ENCODE data around the gene CTNNA1. TPM values are rescaled to one million over a fixed set of nuclear protein-coding genes. Genes with fewer than 3 reads are reported as not detected.

The CTNNA1 gene
- polyA plus RNA-seq, 3 donors, result 56.6 to 84.5 (median 66.2) TPM

DNA sequence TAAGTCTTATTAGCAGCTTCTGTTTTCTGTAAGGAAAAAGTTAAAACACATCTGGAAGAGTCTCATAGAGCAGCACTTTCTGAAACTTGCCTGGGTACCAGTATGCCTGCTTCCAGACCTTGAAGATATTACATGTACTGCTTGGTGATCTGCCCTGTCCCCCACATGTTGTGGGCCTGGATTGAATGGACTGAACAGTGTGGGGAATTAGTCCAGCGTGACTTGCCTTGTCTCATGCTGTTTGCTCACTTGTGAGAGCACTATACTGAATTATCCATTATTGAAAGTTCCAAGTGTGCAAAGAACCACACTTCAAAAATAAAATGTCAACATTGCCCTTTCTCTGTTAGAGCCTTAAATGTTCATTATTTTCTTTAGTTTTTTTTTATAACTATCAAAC, 8.9 kb downstream of the CTNNA1 start:
- H3K4me3 ChIP-seq (replicated peaks in 1 of 3; ENCODE audit: low read depth in 2 of 3, low read length in 3 of 3), result no peak overlapping the region
- H3K27me3 Mint-ChIP-seq (ENCODE audit: low read depth in 3 of 3), result peaks cover under 1 to 2% (median 1%) of the 10 kb centered on the region in 3 donors
- H3K4me2 ChIP-seq (replicated peaks; ENCODE audit: extremely low read depth, low read length, poor library complexity, severe bottlenecking), result no peak overlapping the region
- no peak overlapping the region for H3K4me3 Mint-ChIP-seq
- H3K27me3 ChIP-seq (ENCODE audit: control insufficient read depth in 2 of 2, insufficient read depth in 2 of 2, low read length in 2 of 2), result no peaks in the 10 kb centered on the region
- H2AFZ ChIP-seq (ENCODE audit: insufficient read depth, low read depth, low read length, poor library complexity, severe bottlenecking), result no peak overlapping the region
- intact Hi-C loops (cut with micrococcal nuclease), result no loop called here
- H3K79me2 ChIP-seq (ENCODE audit: insufficient read depth, low read length), result peaks cover 90% of the 10 kb centered on the region
- 100% methylated on average over 1 of the region's 1 CpG for WGBS (ENCODE audit: insufficient coverage)
- peak overlapping the region in 1 of 7 donors; percentile 39 for H3K27ac Mint-ChIP-seq
- peaks cover 0 to 8% (median 2%) of the 10 kb centered on the region in 7 donors for H3K9me3 Mint-ChIP-seq
- H3K27ac ChIP-seq (ENCODE audit: low read depth in 1 of 2, low read length in 2 of 2), result no peak overlapping the region
- TF ChIP-seq, protein P1, sequence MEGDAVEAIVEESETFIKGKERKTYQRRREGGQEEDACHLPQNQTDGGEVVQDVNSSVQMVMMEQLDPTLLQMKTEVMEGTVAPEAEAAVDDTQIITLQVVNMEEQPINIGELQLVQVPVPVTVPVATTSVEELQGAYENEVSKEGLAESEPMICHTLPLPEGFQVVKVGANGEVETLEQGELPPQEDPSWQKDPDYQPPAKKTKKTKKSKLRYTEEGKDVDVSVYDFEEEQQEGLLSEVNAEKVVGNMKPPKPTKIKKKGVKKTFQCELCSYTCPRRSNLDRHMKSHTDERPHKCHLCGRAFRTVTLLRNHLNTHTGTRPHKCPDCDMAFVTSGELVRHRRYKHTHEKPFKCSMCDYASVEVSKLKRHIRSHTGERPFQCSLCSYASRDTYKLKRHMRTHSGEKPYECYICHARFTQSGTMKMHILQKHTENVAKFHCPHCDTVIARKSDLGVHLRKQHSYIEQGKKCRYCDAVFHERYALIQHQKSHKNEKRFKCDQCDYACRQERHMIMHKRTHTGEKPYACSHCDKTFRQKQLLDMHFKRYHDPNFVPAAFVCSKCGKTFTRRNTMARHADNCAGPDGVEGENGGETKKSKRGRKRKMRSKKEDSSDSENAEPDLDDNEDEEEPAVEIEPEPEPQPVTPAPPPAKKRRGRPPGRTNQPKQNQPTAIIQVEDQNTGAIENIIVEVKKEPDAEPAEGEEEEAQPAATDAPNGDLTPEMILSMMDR (IDR thresholded peaks at IDR 0.05), result no peak
- no peak overlapping the region for H3K9ac ChIP-seq (ENCODE audit: insufficient read depth, low read length, poor library complexity, severe bottlenecking)
- peaks cover 42 to 49% of the 10 kb centered on the region in 2 donors for H3K36me3 Mint-ChIP-seq
- peaks cover 16% of the 10 kb centered on the region for H3K4me1 Mint-ChIP-seq
- H3K36me3 ChIP-seq (replicated peaks in 1 of 2; ENCODE audit: control insufficient read depth in 1 of 2, insufficient read depth in 2 of 2, low read length in 2 of 2), result peaks cover 12 to 29% of the 10 kb centered on the region in 2 donors
- peaks cover 93% of the 10 kb centered on the region for H4K20me1 ChIP-seq (ENCODE audit: insufficient read depth, low read length)
- H3K9me3 ChIP-seq (replicated peaks in 1 of 2; ENCODE audit: control insufficient read depth in 1 of 2, insufficient read depth in 1 of 2, low read length in 2 of 2), result no peaks in the 10 kb centered on the region
- no peak for DNase-seq
- no peaks in the 10 kb centered on the region for H3K4me1 ChIP-seq (ENCODE audit: control insufficient read depth in 1 of 2, insufficient read depth in 2 of 2, low read length in 2 of 2)

- H3K9me3 ChIP-seq (replicated peaks in 1 of 2; ENCODE audit: control insufficient read depth in 1 of 2, insufficient read depth in 1 of 2, low read length in 2 of 2), result no peaks in the 10 kb centered on the region
- H3K9me3 Mint-ChIP-seq, result peaks cover 0 to 6% (median 2%) of the 10 kb centered on the region in 7 donors
- no peak overlapping the region for H3K27ac Mint-ChIP-seq
- H3K4me3 Mint-ChIP-seq, result no peak overlapping the region
- H3K79me2 ChIP-seq (ENCODE audit: insufficient read depth, low read length), result peaks cover 93% of the 10 kb centered on the region
- no peaks in the 10 kb centered on the region for H3K27me3 ChIP-seq (ENCODE audit: control insufficient read depth in 2 of 2, insufficient read depth in 2 of 2, low read length in 2 of 2)
- H3K4me3 ChIP-seq (replicated peaks in 1 of 3; ENCODE audit: low read depth in 2 of 3, low read length in 3 of 3), result no peak overlapping the region
- TF ChIP-seq, protein P1 (IDR thresholded peaks at IDR 0.05), result no peak
- no peak overlapping the region for H3K4me2 ChIP-seq (replicated peaks; ENCODE audit: extremely low read depth, low read length, poor library complexity, severe bottlenecking)
- H3K27ac ChIP-seq (ENCODE audit: low read depth in 1 of 2, low read length in 2 of 2), result no peak overlapping the region
- H3K36me3 ChIP-seq (replicated peaks in 1 of 2; ENCODE audit: control insufficient read depth in 1 of 2, insufficient read depth in 2 of 2, low read length in 2 of 2), result peaks cover 12 to 29% of the 10 kb centered on the region in 2 donors
- DNase-seq, result no peak
- peaks cover 0 to 2% (median 1%) of the 10 kb centered on the region in 3 donors for H3K27me3 Mint-ChIP-seq (ENCODE audit: low read depth in 3 of 3)
- no peak overlapping the region for H3K9ac ChIP-seq (ENCODE audit: insufficient read depth, low read length, poor library complexity, severe bottlenecking)
- intact Hi-C loops (cut with micrococcal nuclease), result no loop called here
- H3K4me1 ChIP-seq (ENCODE audit: control insufficient read depth in 1 of 2, insufficient read depth in 2 of 2, low read length in 2 of 2), result no peaks in the 10 kb centered on the region
- H4K20me1 ChIP-seq (ENCODE audit: insufficient read depth, low read length), result peaks cover 96% of the 10 kb centered on the region
- peaks cover 16% of the 10 kb centered on the region for H3K4me1 Mint-ChIP-seq
- H3K36me3 Mint-ChIP-seq, result peaks cover 35 to 40% of the 10 kb centered on the region in 2 donors
- 100% methylated on average over 2 of the region's 3 CpGs for WGBS (ENCODE audit: insufficient coverage)
- H2AFZ ChIP-seq (ENCODE audit: insufficient read depth, low read depth, low read length, poor library complexity, severe bottlenecking), result no peak overlapping the region
Observed at GRCh38 chr5:138763037-138763778, 10.0 kb downstream of the CTNNA1 start.

Measured in CD14-positive monocyte (primary cell).